Aorta (tissue), 5 donors: Measurements from ENCODE around the gene PROX2. TPM values are rescaled to one million over a fixed set of nuclear protein-coding genes. Genes with fewer than 3 reads are reported as not detected.

Experiments
- ATAC-seq: fragments of 200-7000 bp; cut with Tn5 transposase; one replicate; pipeline ENCODE4 v1.9.1; 2022; ENCODE audit warnings: moderate library complexity; ENCODE audit not compliant: low FRiP score
- DNase-seq, 2 donors: peaks; one replicate each; pipeline ENCODE4 v3.0.0-alpha.2; 2020
- H3K27ac ChIP-seq, 2 donors: one replicate each; pipeline ENCODE4 v1.5.1; 2013; ENCODE audit warnings: low read length in 2 of 2, mild to moderate bottlenecking in 2 of 2, moderate library complexity in 2 of 2, control low read depth in 1 of 2, inconsistent platforms in 1 of 2, low read depth in 1 of 2
- H3K27me3 ChIP-seq, 2 donors: one replicate each; pipeline ENCODE4 v1.6.1; 2013; ENCODE audit warnings: control low read depth in 1 of 2, low read length in 1 of 2, mild to moderate bottlenecking in 1 of 2, moderate library complexity in 1 of 2; ENCODE audit not compliant: insufficient read depth in 2 of 2, control insufficient read depth in 1 of 2
- H3K36me3 ChIP-seq, 2 donors: one replicate each; pipeline ENCODE4 v1.6.1; 2013; ENCODE audit warnings: control low read depth in 1 of 2, low read length in 1 of 2, mild to moderate bottlenecking in 1 of 2; ENCODE audit not compliant: insufficient read depth in 2 of 2, control insufficient read depth in 1 of 2
- H3K4me1 ChIP-seq, 2 donors: one replicate each; pipeline ENCODE4 v1.6.1; 2013; ENCODE audit warnings: low read length in 2 of 2, control low read depth in 1 of 2, mild to moderate bottlenecking in 1 of 2, moderate library complexity in 1 of 2; ENCODE audit not compliant: insufficient read depth in 2 of 2, control insufficient read depth in 1 of 2
- H3K4me3 ChIP-seq, 2 donors: one replicate each; pipeline ENCODE4 v1.5.1; 2013; ENCODE audit warnings: low read length in 2 of 2, control low read depth in 1 of 2, mild to moderate bottlenecking in 1 of 2
- H3K9me3 ChIP-seq: one replicate; pipeline ENCODE4 v1.6.1; 2013; ENCODE audit warnings: mild to moderate bottlenecking, low read length; ENCODE audit not compliant: control insufficient read depth
- WGBS, 2 donors: extraction: QIAGEN DNeasy Blood & Tissue Kit; methylation state at CpG; one replicate each; pipeline ENCODE4 v1.1.7; 2013; 5-methylcytosine and 5-hydroxymethylcytosine counted together
- intact Hi-C, 2 donors: fragments of 100-400 bp; cut with DNase I; formaldehyde crosslinking; loops; one replicate each; pipeline versions ENCODE4 v1.14.2 to v1.15.0; 2022
- polyA plus RNA-seq, 2 donors: library from polyadenylated mRNA; stranded (reverse); fragments of 200-250 nt; gene quantifications; one replicate each; pipeline ENCODE4 v1.2.3, GENCODE V29; 2013
- total RNA-seq, 2 donors: library from RNA; stranded (reverse); fragmentation: NEBNext Ultra II Directional; extraction: Animal tissue kit (Norgen Biotek cat#: 25700); gene quantifications; one replicate each; pipeline ENCODE4 v1.2.1, GENCODE V29; 2021
- donor health status: healthy with polysubstance abuse.
- donor health status: Bipolar disorder and iron deficiency.
- donor health status: DM: no; HTN: no; CAD: no.
- donor health status: DM: no; HTN: no; CAD: no.
- donor health status: DM: yes; HTN: yes; CAD: no.

The PROX2 gene
- total and polyA plus RNA-seq, 4 donors, result not detected

DNA sequence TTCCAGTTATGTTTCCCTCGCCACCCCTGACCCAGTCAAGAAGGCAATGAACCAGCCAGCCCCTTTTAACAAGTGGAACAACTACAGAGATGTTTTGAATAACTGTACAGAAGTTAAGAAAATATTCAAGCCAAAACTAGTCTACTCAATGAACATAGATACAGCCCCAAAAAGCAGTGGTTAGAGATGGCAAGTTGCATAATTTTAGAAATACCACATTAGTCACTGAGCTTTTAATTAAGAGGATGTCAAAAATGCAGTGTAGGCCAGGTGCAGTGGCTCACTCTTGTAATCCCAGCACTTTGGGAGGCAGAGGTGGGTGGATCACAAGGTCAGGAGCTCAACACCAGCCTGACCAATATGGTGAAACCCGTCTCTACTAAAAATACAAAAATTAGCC, 27.2 kb downstream of the PROX2 start:
- Histone ChIP-seq H3K4me3 (no peak overlapping the region), H3K36me3 (no peaks in the 10 kb centered on the region), H3K27me3 (no peaks in the 10 kb centered on the region), H3K9me3 (no peaks in the 10 kb centered on the region), H3K4me1 (no peaks in the 10 kb centered on the region), H3K27ac (no peak overlapping the region)
- intact Hi-C loops, result no loop called here
- no peak for DNase-seq
- no peak for ATAC-seq
- 91 to 93% methylated on average over 2 of the region's 2 CpGs for WGBS, 2 donors

DNA sequence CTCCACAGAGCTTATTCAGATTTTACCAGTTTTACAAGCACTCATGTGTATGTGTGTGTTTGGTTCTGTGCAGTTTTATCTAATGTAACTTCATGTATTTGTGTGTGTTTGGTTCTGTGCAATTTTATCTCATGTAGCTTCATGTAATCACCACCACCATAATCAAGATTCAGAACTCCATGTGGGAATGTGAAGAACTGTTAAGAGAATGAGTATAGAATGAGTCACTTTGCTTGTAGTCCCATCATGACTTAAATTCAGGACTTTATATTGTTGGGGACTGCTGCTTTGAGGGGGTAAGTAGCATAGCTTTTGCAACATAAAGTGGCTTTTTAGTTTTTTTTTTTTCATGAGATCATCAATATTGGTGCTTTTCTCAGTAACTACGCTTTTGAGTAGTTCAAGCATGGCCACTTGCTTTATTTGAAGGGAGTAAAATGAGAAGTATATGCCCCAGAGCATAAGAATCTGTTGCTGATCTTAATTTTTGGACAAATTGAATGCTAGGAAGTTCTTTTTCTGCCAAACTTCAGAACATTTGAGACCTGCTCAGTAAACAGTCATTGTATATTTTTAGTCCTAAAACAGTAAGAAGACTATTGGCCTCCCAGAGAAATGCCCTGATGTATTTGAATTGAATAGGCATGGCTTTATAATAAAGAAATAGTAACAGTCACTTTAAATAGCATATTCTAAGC, 28.8 kb downstream of the PROX2 start:
- intact Hi-C loops, result no loop called here
- 84 to 90% methylated on average over 1 of the region's 1 CpG for WGBS, 2 donors
- ATAC-seq (no peak), DNase-seq (no peak)
- no peak overlapping the region for H3K4me3 ChIP-seq
- H3K27me3 ChIP-seq, result no peaks in the 10 kb centered on the region
- H3K9me3 ChIP-seq, result no peaks in the 10 kb centered on the region
- no peaks in the 10 kb centered on the region for H3K36me3 ChIP-seq
- no peak overlapping the region for H3K27ac ChIP-seq
- no peaks in the 10 kb centered on the region for H3K4me1 ChIP-seq

DNA sequence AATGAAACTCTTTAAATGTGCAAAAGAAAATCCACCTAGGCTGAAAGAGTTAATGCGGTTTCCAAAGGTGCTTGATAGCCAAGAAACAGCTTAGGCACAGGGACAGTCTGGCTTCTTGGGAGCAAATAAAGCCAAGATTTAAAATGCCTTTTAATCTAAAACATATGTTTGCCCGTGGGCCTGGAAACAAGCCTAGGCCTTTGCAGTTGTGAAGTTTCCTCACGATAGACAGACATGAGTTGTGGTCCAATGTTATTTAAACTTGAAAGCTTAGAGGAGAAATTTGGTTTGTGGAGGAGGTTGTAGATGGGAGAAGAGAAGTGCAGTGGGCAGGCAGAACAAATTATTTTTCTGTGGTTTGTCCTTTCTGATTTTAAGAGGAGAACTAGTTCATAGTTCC, 29.8 kb downstream of the PROX2 start:
- Histone ChIP-seq H3K27ac (no peak overlapping the region), H3K4me1 (no peaks in the 10 kb centered on the region), H3K36me3 (peaks cover 0 to 1% of the 10 kb centered on the region in 2 donors), H3K9me3 (no peaks in the 10 kb centered on the region), H3K4me3 (no peak overlapping the region), H3K27me3 (no peaks in the 10 kb centered on the region)
- 17 to 22% methylated on average over 3 of the region's 3 CpGs for WGBS, 2 donors
- DNase-seq (no peak), ATAC-seq (no peak)
- intact Hi-C loops, result no loop called here

DNA sequence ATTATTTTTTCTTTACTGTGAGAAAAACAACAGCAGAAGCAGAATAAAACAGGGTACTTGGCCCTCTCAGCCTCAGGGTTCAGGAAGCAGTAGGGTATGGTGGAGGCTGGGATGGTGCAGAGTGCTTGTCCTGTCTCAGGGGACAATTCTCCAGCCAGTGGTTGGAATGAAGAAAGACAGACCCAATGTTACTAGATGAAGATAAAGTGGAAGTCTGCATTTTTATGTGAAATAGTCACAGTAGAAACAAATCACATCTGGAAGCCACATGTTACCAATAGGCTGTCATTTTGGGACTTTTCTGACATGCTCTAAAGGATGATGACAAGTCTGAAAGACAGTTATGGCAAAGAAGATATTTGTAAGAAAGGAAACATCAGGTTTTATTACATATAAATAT, 32.3 kb downstream of the PROX2 start:
- H3K36me3 ChIP-seq, result peaks cover 0 to 4% of the 10 kb centered on the region in 2 donors
- no peaks in the 10 kb centered on the region for H3K27me3 ChIP-seq
- ATAC-seq (no peak), DNase-seq (no peak)
- no peak overlapping the region for H3K4me3 ChIP-seq
- H3K27ac ChIP-seq, result no peak overlapping the region
- H3K9me3 ChIP-seq, result no peaks in the 10 kb centered on the region
- intact Hi-C loops, result no loop called here
- H3K4me1 ChIP-seq, result no peaks in the 10 kb centered on the region

DNA sequence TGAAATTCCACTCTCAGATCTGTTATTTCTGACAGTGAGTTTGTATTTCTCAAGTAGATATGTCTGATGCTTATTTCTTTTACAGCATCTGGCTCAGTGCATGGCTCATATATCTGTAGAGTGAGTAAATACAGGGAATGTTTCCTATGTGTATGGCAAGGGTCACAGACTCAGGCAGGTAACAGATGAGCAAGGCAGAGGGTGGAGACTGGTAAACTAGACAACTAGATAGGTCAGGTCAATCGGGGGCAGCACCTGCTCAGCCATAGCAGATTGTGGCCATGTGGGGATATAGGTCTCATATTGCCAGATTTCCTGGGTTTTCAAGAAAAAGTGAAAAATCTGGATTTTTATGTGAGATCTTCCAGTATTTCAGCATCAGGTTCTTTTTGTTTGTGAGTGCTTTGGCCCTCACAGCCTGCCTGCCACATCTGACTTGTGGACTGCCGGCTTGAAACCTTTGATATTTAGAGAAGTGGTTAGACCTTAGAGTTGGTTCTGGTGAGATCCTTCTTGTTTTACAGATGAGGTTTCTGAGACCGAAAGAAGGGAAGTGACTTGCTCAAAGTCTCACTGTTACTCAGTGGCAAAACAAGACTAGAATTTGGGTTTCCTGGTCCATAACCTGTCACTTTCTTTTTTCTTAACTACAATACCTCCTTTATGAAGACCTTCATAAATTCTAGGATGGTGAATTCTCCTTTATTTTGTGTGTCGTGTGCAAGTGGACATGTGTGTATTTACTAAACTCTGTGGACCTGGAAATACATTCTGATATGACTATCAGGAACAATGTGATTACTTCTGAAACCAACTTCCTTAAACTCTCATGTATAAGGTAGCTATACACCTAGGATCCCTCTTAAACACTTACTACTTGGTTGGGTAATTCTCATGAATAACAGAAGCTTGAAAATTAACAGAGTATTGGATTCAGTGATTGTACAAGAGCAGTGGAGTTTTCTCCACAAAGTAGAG, 34.4 kb downstream of the PROX2 start:
- ATAC-seq (no peak), DNase-seq (no peak)
- WGBS, 2 donors, result 90% methylated on average over 4 of the region's 4 CpGs
- Histone ChIP-seq H3K27ac (no peak overlapping the region), H3K4me3 (no peak overlapping the region), H3K36me3 (peaks cover 0 to 4% of the 10 kb centered on the region in 2 donors), H3K9me3 (no peaks in the 10 kb centered on the region), H3K4me1 (no peaks in the 10 kb centered on the region), H3K27me3 (no peaks in the 10 kb centered on the region)
- intact Hi-C loops, result no loop called here

DNA sequence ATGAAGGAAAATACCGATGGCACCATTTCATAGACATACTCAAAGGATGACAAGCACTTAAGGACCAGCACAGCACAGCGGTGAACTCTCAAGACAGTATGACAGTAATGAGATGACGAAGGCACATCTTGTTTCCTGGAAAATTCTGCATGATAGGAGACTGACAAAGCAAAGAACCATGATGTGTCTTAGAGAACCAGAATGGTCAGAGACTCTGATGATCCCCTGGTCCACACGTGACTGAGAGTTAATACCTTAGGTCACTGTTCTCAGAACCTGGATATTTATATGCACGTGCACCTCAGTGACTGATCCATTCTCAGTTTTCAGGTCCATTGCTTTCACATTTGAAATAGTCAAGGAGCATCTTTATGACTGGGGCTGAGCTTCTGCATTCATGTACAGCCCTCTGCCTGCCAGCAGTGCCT, 35.3 kb downstream of the PROX2 start:
- intact Hi-C loops, result no loop called here
- WGBS, 2 donors, result 83 to 89% methylated on average over 5 of the region's 5 CpGs
- Histone ChIP-seq H3K4me3 (no peak overlapping the region), H3K36me3 (peaks cover 0 to 4% of the 10 kb centered on the region in 2 donors), H3K4me1 (no peaks in the 10 kb centered on the region), H3K27me3 (no peaks in the 10 kb centered on the region), H3K9me3 (no peaks in the 10 kb centered on the region), H3K27ac (no peak overlapping the region)
- ATAC-seq (no peak), DNase-seq (no peak)

DNA sequence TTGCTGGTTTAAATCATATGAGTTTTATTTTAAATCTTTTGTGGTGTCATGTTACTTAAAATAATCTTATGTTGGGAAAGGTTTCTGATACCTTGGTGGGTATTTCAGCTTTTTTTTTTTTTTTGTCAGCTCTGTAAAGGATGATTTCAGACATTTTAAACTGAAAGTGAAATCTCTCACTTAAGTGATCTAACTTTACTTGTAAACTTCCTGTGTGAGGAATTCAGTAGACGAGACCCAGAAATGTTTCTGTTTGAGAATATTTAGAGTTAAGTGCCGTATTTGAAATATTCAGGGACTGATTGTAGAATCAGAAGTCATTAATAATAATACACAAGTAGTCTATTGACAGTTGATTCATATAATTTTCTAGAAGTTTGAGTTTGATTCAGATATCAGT, 37.8 kb downstream of the PROX2 start:
- H3K27ac ChIP-seq, result no peak overlapping the region
- ATAC-seq (no peak), DNase-seq (no peak)
- no peaks in the 10 kb centered on the region for H3K4me1 ChIP-seq
- H3K4me3 ChIP-seq, result no peak overlapping the region
- intact Hi-C loops, result no loop called here
- H3K36me3 ChIP-seq, result peaks cover 0 to 4% of the 10 kb centered on the region in 2 donors
- H3K27me3 ChIP-seq, result no peaks in the 10 kb centered on the region
- no peaks in the 10 kb centered on the region for H3K9me3 ChIP-seq
- 72 to 75% methylated on average over 2 of the region's 2 CpGs for WGBS, 2 donors

DNA sequence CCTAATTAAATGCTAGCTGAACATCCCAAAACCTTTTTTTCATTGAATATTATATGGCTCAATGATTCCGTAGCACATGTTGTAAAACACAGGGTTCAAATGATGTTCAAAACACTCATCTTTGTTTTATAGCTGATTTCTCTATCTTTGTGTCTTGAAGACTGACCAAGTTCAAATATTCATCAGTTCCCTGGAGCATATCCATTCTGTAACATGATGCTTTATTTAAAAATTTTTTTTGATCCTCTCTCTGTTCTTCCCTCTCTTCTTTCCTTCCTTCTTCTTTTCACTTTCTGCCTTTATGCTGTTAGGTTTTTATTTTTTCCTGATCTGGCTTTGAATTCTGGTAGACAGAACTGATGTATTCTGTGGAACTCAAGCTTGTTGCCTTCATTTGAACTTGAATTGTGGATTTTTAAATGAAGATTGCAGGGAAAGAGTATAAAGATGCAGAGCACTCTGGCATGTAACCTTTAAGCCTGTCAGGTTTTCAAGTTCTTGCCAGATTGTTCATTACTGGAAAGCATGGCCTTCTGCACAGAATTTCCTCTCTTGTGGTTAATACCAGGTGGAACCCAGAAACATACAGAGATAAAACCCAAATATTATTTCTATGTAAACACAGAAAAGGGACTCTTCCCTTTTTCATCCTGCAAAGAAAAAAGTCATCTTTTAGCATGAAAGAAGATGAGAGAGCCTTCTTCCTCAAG, 39.5 kb downstream of the PROX2 start:
- Histone ChIP-seq H3K27ac (no peak overlapping the region), H3K4me1 (no peaks in the 10 kb centered on the region), H3K36me3 (peaks cover 0 to 4% of the 10 kb centered on the region in 2 donors), H3K4me3 (no peak overlapping the region), H3K9me3 (no peaks in the 10 kb centered on the region), H3K27me3 (no peaks in the 10 kb centered on the region)
- intact Hi-C loops, result no loop called here
- DNase-seq (no peak), ATAC-seq (no peak)
- 88 to 93% methylated on average over 1 of the region's 1 CpG for WGBS, 2 donors
